Stimulated activated CD8-positive, alpha-beta memory T cell treated with anti-CD3 and anti-CD28 coated beads, Interleukin-4, amount 100 ng/mL, for 48 hours (primary cell): ENCODE measurements around the gene SSX7.
"Not testable (repeated sequence)": the region's sequence is repeated elsewhere in the genome, so short reads cannot be mapped to it uniquely, and the experiment has no call there.

Experiments
- DNase-seq: peaks from one replicate; pipeline ENCODE4 v3.0.0-alpha.2; 2020

Gene SSX7

DNA sequence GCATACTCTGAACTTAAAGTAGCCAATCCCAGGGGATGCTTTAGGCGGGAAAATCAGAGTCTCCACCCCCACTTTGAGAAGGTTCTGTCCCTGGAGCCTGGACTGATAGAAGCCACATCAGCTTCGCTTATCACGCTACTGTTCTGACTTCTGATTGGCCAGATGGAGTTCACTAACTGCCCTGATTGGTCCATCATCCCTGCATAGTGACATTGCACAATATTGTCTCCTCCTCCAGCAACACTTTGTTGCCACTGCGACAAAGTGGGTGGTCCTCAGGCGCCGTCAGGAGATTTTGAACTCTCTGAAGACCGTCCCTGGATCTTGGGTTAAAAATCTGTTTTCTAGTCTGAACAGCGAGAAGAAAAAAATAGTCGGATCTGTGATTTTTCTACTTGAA lies at the start of gene SSX7:
Gene SSX7, minus strand, starts transcription at position 101 of the 400 bp plus-strand sequence. CDS start 1,428 bp downstream, outside the sequence.
- DNase-seq: not testable (repeated sequence)

DNA sequence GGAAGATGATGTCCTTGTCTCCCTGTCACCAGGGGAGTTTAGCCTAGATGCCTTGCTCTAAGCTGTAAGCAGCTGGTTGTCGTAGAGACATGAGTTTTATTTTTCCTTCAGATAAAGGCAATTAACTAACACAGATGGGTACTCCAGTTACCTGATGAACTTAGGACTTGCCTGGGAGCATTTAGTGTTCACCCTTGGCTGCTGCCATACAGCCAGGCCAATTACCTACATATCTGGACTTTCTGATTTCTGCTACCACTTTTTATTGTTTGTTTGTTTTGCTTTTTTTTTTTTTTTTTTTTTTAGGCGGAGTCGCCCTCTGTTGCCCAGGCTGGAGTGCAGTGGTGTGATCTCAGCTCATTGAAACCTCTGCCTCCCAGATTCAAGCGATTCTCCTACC lies 37.3 kb upstream of the SSX7 start:
- not testable (repeated sequence) for DNase-seq

DNA sequence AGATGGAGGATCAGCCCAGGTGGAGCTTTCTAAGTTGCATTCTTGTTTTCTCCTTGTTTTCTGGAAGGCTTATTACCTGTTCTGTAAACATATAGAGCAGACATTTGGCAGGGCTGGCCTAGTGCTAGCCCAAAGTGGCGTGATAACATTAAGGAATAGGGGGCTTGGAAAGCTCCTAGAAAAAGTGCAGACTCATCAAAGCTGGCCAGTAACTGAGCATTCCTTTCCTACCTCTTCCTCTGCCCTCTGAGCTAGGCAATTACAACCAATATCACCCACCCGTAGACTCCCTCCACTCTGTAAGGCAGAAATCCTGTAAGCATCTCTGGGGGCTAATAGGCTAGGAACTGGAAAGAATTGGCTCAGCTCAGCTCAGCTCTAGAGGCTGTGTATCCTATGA lies 7.5 kb upstream of the SSX7 start:
- not testable (repeated sequence) for DNase-seq

DNA sequence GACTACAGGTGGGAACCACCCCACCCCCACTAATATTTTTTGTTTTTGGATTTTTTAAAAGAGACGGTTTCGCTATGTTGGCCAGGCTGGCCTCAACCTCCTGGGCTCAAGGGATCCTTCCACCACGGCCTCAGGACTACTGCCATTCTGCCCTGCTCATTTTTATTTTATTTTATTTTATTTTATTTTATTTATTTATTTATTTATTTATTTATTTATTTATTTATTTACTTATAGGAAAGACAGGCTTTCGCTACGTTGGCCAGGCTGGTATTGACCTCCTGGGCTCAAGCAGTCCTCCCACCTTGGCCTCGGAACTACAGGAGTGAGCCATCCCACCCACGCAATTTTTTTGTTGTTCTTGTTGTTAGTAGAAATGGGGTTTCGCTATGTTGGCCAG lies 775 bp upstream of the SSX7 start:
- DNase-seq: not testable (repeated sequence)

DNA sequence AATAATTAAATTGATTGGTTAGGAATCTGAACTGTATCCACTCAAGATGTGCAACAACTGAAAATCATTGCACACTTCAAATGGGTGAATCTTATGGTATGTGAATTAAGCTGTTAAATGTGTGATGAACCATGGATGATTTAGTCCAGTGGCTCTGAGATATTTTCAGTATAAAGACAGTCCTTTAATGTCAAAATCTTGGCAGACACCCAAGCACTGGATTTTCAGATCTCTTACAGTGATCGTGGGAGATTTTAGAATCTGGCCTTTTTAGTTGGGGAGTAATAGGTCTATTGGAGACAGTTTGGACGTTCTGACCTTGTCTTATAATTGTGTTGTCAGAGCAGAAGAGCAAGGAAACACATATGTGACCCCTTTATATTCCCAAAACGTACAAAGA lies 4.0 kb downstream of the SSX7 start:
- DNase-seq: not testable (repeated sequence)

DNA sequence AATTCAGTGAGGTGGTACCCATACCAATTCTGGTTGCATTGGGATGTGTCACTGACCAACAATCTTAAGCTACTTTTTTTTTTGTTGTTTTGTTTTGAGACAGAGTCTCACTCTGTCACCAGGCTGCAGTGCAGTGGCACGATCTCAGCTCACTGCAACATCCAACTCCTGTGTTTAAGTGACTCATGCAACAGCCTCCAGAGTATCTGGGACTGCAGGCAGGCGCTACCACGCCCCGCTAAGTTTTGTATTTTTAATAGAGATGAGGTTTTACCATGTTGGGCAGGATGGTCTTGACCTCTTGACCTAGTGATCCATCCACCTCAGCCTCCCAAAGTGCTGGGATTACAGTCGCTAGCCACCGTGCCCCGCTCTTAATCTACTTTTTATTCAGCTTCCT lies 5.7 kb downstream of the SSX7 start:
- DNase-seq: not testable (repeated sequence)

- not testable (repeated sequence) for DNase-seq
These were observed 26.2 kb downstream of the SSX7 start for GRCh38 chrX:52628483-52628882.

- DNase-seq: not testable (repeated sequence)
These were observed 34.0 kb downstream of the SSX7 start for GRCh38 chrX:52620661-52621060.

- DNase-seq: no peak
These were observed 45.7 kb downstream of the SSX7 start for GRCh38 chrX:52608961-52609360.

DNA sequence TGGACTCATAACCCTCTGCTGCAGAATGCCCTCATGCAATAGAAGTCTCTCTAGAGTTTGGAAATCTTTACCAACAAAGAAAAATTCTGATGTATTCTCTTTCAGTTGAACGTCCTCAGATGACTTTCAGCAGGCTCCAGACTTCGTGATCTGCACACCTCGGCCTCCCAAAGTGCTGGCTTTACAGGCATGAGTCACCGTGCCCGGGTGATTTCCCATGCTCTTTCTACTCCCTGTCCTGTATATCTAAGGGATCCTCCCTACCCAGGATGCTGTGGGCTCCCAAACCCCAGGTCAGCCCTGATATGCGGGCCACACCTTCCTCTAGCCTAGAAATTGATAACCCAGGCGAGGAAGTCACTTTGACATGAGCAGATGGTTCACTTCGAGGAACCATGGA lies 51.5 kb downstream of the SSX7 start:
- DNase-seq: not testable (repeated sequence)

DNA sequence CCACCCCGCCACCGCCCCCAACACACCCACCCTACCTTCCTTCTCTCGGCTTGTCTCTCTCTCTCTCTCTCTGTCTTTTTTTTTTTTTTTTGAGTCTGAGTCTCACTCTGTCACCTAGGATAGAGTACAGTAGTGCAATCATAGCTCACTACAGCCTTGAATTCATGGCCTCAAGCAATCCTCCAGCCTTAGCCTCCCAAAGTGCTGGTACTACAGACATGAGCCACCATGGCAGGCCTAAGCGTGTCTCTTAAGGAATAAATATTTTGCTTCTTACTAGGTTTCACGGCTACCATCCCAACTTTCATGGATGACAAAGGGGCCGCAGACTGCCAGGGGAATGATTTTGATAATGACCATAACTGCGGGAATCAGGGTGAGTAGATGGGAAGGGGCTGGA lies 55.8 kb downstream of the SSX7 start:
- DNase-seq: no peak

- no peak for DNase-seq
These were observed 60.0 kb downstream of the SSX7 start for GRCh38 chrX:52594658-52595057.
